Measurements from ENCODE around the gene POLA2.

POLA2 gene

DNA sequence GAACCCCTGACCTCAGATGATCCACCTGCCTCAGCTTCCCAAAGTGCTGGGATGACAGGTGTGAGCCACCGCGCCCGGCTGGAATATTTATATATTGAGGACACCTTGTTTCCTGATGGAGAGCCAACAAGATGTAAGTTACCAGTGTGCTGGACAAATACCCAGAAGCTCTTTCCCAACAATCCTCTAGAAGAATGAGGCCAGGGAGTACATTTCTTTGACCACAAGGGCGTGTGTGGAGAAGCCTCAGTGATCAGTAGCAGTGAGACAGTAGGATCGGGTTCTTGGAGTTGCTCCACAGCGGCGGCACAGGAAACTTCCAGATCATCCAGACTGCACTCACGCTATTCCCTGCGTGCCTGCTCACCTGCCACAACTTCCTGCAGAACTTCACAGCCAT is 10.3 kb upstream of the POLA2 start:
- no peak for DNase-seq
- H3K27me3 Mint-ChIP-seq (ENCODE audit: low read depth, poor library complexity), result peaks cover 34% of the 10 kb centered on the region
- no peaks in the 10 kb centered on the region for H3K36me3 Mint-ChIP-seq (ENCODE audit: low read depth)
- H3K4me1 Mint-ChIP-seq, result no peaks in the 10 kb centered on the region
- no peak overlapping the region for H3K4me3 Mint-ChIP-seq
- no peak for TF ChIP-seq CTCF (IDR thresholded peaks at IDR 0.05)
- H3K9me3 Mint-ChIP-seq, result no peaks in the 10 kb centered on the region
- no peak overlapping the region for H3K27ac Mint-ChIP-seq

GRCh38 chr11:65254724-65255123 is 7.0 kb upstream of the POLA2 start:
- TF ChIP-seq CTCF (IDR thresholded peaks at IDR 0.05), result no peak
- no peak for DNase-seq
- Mint-ChIP-seq H3K4me1 (no peaks in the 10 kb centered on the region), H3K4me3 (no peak overlapping the region), H3K36me3 (ENCODE audit: low read depth) (no peaks in the 10 kb centered on the region), H3K27me3 (ENCODE audit: low read depth, poor library complexity) (peaks cover 43% of the 10 kb centered on the region), H3K9me3 (no peaks in the 10 kb centered on the region), H3K27ac (no peak overlapping the region)

- Mint-ChIP-seq H3K27me3 (ENCODE audit: low read depth, poor library complexity) (peaks cover 33% of the 10 kb centered on the region), H3K9me3 (no peaks in the 10 kb centered on the region), H3K27ac (no peak overlapping the region), H3K36me3 (ENCODE audit: low read depth) (peaks cover 5% of the 10 kb centered on the region), H3K4me1 (peaks cover 19% of the 10 kb centered on the region), H3K4me3 (no peak overlapping the region)
- DNase-seq, result no peak
- TF ChIP-seq CTCF (IDR thresholded peaks at IDR 0.05), result no peak
Observed at GRCh38 chr11:65258988-65259387, 2.8 kb upstream of the POLA2 start.

- DNase-seq, result no peak
- Mint-ChIP-seq H3K4me3 (peak overlapping the region; percentile 55), H3K9me3 (no peaks in the 10 kb centered on the region), H3K27me3 (ENCODE audit: low read depth, poor library complexity) (peaks cover 22% of the 10 kb centered on the region), H3K27ac (no peak overlapping the region), H3K36me3 (ENCODE audit: low read depth) (peaks cover 18% of the 10 kb centered on the region), H3K4me1 (peaks cover 31% of the 10 kb centered on the region)
- TF ChIP-seq CTCF (IDR thresholded peaks at IDR 0.05), result no peak
Observed at GRCh38 chr11:65260302-65260701, 1.5 kb upstream of the POLA2 start.

DNA sequence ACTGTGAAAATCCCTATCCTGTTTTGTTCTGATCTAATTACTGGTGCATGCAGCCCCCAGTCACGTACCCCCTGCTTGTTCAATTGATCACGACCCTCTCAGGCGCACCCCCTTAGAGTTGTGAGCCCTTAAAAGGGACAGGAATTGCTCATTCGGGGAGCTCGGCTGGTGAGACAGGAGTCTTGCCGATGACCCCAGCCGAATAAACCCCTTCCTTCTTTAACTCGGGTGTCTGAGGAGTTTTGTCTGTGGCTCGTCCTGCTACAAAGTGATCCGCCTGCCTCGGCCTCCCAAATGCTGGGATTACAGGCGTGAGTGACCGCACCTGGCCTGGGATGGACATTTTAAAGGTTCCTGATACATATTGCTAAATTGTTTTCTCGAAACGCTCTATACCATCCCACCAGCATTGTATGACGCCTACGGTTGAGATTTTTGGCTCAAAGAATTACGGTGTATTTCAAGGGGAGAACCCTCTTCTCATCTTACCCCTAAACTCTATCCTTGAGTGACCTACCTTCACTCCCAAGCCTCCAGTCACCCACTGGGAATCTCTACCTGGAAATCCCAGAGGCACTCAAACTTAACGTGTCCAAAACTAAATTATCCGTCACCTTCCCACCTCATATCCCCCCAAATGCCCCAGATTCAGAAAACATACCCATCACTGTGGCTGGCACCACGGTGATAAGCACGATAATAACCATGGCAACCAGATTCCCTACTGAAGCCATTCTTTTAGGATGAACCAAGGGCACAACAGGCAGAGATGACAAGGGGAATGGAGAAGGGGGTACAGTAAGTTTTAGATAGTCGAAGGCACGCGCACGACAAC is 789 bp upstream of the POLA2 start:
- no peak for TF ChIP-seq CTCF (IDR thresholded peaks at IDR 0.05)
- no peak for DNase-seq
- Mint-ChIP-seq H3K9me3 (no peaks in the 10 kb centered on the region), H3K4me1 (peaks cover 37% of the 10 kb centered on the region), H3K36me3 (ENCODE audit: low read depth) (peaks cover 24% of the 10 kb centered on the region), H3K27me3 (ENCODE audit: low read depth, poor library complexity) (peaks cover 20% of the 10 kb centered on the region), H3K27ac (peak overlapping the region; percentile 54), H3K4me3 (peak overlapping the region; percentile 94)

GRCh38 chr11:65262381-65262680 is 569 bp downstream of the POLA2 start:
- no peak for DNase-seq
- Mint-ChIP-seq H3K9me3 (no peaks in the 10 kb centered on the region), H3K27me3 (ENCODE audit: low read depth, poor library complexity) (peaks cover 15% of the 10 kb centered on the region), H3K4me3 (peak overlapping the region; percentile 94), H3K4me1 (peaks cover 42% of the 10 kb centered on the region), H3K27ac (no peak overlapping the region), H3K36me3 (ENCODE audit: low read depth) (peaks cover 32% of the 10 kb centered on the region)
- TF ChIP-seq CTCF (IDR thresholded peaks at IDR 0.05), result no peak
